VCaP (cell line): ENCODE data around the gene PARPBP.
"Not testable (repeated sequence)": the region's sequence is repeated elsewhere in the genome, so short reads cannot be mapped to it uniquely, and the experiment has no call there.

Source experiments
- H3K27ac ChIP-seq: fragments of 450-650 bp; 2 replicates; pipeline ENCODE4 v1.5.1; 2017
- TF ChIP-seq, protein P1 (sequence below): fragments of 450-650 bp; conservative IDR thresholded peaks from 2 replicates; pipeline ENCODE4 v1.5.1; 2017; ENCODE audit warnings: mild to moderate bottlenecking, moderate library complexity

Gene PARPBP

DNA sequence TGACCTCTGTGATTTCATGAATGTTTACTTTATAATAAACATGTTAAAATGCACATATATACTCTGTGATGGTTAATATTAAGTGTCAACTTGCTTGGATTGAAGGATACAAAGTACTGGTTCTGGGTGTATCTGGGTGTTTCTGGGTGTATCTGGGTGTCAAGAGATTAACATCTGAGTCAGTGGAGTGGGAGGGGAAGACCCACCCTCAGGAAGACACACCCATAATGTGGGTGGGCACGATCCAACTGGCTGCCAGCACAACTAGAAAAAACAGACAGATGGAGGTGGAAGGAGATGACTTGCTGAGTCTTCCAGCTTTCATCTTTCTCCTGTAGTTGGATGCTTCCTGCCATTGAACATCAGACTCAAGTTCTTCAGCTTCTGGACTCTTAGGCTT is 12.0 kb upstream of the PARPBP start:
- no peak overlapping the region for H3K27ac ChIP-seq
- TF ChIP-seq, protein P1, sequence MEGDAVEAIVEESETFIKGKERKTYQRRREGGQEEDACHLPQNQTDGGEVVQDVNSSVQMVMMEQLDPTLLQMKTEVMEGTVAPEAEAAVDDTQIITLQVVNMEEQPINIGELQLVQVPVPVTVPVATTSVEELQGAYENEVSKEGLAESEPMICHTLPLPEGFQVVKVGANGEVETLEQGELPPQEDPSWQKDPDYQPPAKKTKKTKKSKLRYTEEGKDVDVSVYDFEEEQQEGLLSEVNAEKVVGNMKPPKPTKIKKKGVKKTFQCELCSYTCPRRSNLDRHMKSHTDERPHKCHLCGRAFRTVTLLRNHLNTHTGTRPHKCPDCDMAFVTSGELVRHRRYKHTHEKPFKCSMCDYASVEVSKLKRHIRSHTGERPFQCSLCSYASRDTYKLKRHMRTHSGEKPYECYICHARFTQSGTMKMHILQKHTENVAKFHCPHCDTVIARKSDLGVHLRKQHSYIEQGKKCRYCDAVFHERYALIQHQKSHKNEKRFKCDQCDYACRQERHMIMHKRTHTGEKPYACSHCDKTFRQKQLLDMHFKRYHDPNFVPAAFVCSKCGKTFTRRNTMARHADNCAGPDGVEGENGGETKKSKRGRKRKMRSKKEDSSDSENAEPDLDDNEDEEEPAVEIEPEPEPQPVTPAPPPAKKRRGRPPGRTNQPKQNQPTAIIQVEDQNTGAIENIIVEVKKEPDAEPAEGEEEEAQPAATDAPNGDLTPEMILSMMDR: no peak

DNA sequence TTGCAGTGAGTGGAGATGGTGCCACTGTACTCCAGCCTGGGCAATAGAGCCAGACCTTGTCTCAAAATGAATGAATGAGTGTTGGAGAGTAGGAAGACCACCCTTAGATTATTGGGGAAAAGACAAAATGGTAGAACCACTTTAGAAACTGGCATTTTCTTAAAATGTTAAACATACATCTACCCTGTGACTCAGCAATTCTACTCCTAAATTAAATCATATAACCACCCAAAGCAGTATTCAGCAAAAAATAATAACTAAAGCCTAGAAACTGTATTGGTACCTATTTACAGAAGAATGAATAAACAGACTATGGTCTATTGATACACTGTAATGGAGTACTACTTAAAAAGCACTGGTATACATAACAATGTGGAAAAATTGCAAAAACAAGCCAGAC is 9.2 kb upstream of the PARPBP start:
- TF ChIP-seq, protein P1: no peak
- H3K27ac ChIP-seq: no peak overlapping the region

DNA sequence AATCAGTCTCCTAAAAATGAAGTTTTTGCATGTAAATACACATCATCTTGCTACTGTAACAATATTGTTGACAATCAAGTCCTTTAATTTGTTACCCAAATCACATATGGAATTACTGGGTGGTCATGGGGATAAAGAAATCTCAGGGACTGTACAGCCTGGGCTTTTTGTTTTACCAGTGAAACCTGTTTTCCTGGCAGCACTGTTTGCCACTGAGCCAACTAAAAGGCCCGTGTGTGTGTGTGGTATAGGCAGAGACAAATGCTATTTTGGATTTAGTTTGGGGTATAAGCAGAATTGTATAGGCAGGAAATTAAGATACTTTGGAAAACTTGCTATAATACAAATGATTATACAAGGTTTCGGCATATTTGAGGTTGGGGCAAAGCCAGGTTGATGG is 5.8 kb upstream of the PARPBP start:
- TF ChIP-seq, protein P1: no peak

DNA sequence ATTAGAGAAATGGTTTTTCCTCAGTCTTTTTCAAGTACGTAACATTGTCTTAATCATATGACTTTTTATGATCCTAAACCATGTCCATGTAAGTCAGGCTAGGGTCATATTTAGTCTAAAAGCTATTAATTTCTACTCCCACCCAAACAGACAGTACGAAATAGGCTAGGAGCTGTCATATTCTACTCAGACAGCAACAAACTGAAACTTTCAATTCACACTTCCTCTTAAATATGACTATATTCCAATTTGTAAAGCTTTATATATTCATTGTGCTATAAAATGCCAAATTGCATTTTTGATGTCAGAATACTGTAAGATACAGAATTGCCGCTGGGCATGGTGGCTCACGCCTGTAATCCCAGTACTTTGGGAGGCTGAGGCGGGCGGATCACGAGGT is 3.6 kb upstream of the PARPBP start:
- H3K27ac ChIP-seq: peak overlapping the region; percentile 52; the same call in 1 of the 2 replicates
- TF ChIP-seq, protein P1: no peak

More for the DNA sequence above, 5.8 kb upstream of the PARPBP start:
- peak overlapping the region; percentile 52 for H3K27ac ChIP-seq

DNA sequence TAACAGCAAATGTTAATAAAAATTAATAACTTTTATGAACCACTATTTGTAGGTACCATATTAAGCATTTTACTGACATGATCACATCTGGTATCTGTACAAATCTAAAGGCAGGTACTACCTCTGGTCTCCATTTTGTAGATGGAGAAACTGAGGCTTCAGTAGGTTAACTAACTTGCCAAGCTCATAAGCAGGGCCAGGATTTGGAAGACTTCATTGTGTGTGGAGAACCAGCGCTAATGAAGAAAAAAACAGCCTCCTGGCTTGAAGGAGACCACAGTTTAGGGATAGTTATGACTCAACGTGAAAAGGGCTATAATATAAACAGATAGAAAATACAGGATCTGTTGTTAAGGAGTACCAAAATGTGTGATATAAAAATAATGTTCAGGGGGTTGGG is 1.1 kb upstream of the PARPBP start:
- TF ChIP-seq, protein P1: no peak
- peak overlapping the region; percentile 88 for H3K27ac ChIP-seq

DNA sequence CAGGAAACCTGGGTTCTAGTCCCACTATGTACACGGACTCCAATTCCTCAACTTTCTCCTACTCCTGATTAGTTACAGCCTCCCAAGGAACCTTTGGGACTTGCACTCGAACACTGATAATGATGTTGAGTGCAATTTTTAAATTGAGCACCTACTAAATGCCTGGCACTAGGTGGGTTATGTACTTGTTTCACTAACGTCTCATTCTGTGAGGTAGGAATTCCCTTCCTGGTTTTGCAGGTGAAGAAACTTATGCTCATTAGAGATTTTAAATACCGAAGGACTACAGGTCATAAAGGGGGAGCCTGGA is 536 bp downstream of the PARPBP start:
- TF ChIP-seq, protein P1: no peak
- H3K27ac ChIP-seq: peak overlapping the region; percentile 88

DNA sequence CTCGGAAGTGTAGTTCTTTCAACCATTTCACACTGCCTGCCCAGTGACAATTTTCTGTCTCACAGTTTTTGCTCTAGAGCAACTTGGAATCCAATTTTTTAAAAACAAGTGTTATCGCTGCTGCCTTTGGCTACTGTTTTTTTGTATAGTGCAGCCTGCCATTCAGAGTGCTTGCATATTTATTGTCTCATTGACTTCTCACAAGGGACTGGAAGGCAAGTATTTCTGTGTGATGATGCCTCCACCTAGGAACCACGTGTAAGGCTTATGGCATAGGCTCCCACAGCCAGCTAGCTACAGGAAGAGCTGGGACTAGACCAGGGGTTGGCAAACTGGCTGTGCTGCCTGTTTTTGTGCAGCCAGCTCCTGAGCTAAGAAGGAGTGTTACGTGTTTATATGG is 903 bp downstream of the PARPBP start:
- peak overlapping the region; percentile 88 for H3K27ac ChIP-seq
- TF ChIP-seq, protein P1: no peak

DNA sequence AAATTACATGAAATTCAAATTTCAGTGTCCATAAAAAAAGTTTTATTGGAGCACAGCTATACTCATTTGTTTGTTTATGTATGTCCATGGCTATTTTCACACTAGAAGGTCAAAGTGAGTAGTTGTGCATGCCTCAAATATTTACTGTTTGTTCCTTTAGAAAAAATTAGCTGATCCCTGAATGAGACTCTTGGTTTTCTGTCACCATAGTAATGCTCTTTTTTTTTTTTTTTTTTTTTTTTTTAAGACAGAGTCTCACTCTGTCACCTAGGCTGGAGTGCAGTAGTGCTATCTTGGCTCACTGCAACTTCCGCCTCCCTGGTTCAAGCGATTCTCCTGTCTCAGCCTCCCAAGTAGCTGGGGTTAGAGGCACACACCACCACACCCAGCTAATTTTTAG is 1.3 kb downstream of the PARPBP start:
- H3K27ac ChIP-seq: peak overlapping the region; percentile 88

DNA sequence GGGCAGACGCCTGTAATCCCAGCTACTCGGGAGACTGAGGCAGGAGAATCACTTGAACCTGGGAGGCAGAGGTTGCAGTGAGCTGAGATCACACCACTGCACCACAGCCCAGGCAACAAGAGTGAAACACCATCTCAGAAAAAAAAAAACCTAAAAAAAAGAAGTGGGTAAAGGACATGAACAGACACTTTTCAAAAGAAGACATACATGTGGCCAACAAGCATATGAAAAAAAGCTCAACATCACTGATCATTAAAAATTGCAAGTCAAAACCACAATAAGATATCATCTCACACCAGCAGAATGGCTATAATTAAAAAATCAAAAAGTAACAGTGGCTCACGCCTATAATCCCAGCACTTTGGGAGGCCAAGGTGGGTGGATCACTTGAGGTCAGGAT is 10.7 kb downstream of the PARPBP start:
- not testable (repeated sequence) for H3K27ac ChIP-seq

DNA sequence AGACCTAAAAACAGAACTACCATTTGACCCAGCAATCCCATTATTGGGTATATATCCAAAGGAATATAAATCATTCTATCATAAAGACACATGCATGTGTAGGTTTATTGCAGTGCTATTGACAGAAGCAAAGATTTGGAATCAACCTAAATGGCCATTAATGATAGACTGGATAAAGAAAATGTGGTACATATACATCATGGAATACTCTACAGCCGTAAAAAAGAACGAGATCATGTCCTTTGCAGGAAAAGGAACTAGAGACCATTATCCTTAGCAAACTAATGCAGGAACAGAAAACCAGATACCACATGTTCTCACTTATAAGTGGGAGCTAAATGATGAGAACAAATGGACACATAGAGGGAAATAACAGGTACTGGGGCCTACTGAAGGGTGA is 11.5 kb downstream of the PARPBP start:
- not testable (repeated sequence) for H3K27ac ChIP-seq

DNA sequence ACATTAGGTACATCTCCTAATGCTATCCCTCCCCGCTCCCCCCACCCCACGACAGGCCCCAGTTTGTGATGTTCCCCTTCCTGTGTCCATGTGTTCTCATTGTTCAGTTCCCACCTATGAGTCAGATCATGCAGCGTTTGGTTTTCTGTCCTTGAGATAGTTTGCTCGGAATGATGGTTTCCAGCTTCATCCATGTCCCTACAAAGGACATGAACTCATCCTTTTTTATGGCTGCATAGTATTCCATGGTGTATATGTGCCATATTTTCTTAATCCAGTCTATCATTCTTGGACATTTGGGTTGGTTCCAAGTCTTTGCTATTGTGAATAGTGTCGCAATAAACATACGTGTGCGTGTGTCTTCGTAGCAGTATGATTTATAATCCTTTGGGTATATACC is 17.6 kb downstream of the PARPBP start:
- H3K27ac ChIP-seq: not testable (repeated sequence)

DNA sequence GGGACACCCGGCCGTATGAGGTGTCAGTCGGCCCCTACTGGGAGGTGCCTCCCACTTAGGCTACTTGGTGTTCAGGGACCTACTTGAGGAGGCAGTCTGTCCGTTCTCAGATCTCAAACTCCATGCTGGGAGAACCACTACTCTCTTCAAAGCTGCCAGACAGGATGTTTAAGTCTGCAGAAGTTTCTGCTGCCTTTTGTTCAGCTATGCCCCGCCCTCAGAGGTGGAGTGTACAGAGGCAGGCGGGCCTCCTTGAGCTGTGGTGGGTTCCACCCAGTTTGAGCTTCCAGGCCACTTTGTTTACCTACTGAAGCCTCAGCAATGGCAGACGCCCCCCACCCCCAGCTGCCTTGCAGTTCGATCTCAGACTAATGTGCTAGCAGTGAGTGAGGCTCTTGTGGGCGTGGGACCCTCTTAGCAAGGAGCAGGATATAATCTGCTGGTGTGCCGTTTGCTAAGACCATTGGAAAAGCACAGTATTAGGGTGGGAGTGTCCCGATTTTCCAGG is 22.9 kb downstream of the PARPBP start:
- H3K27ac ChIP-seq: not testable (repeated sequence)
